Neural progenitor cell (in vitro differentiated cells): ENCODE results near the gene SLC37A1.

Experiments used
- EZH2 ChIP-seq: fragments of 200-600 bp; sonication (generic); IDR thresholded peaks from 2 replicates; pipeline ENCODE4 v1.6.1; 2017; ENCODE audit warnings: antibody characterized with exemption, mild to moderate bottlenecking, moderate library complexity
- EZH2phosphoT487 ChIP-seq: fragments of 200-600 bp; sonication (generic); IDR thresholded peaks from 2 replicates; pipeline ENCODE4 v1.6.1; 2017; ENCODE audit warnings: antibody characterized with exemption
- TF ChIP-seq, protein P1 (sequence below): fragments of 200-600 bp; sonication (generic); IDR thresholded peaks from 2 replicates; pipeline ENCODE4 v1.5.1; 2017; ENCODE audit warnings: antibody characterized with exemption, mild to moderate bottlenecking

DNA sequence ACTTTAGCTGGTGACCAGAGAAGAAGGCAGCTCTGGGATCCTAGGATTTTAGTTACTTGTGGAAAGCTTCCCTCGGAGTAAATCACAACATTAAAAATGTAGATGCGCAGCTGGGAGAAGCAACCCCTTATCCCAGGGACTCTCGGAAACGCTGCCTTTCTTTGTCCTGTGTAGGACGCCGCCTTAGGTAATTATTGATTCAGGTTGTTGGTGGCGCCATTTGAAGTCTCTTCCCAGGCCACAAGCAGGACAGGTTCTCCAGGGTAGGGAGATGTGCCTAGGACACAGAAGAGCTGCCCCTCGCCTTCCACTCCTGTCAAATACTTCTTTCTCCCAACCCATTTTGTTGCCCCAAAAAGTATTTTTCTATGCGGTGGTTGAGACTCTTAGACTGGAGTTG, 10.3 kb downstream of the SLC37A1 start:
- TF ChIP-seq, protein P1, sequence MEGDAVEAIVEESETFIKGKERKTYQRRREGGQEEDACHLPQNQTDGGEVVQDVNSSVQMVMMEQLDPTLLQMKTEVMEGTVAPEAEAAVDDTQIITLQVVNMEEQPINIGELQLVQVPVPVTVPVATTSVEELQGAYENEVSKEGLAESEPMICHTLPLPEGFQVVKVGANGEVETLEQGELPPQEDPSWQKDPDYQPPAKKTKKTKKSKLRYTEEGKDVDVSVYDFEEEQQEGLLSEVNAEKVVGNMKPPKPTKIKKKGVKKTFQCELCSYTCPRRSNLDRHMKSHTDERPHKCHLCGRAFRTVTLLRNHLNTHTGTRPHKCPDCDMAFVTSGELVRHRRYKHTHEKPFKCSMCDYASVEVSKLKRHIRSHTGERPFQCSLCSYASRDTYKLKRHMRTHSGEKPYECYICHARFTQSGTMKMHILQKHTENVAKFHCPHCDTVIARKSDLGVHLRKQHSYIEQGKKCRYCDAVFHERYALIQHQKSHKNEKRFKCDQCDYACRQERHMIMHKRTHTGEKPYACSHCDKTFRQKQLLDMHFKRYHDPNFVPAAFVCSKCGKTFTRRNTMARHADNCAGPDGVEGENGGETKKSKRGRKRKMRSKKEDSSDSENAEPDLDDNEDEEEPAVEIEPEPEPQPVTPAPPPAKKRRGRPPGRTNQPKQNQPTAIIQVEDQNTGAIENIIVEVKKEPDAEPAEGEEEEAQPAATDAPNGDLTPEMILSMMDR = no peak
- TF ChIP-seq EZH2 (no peak), EZH2phosphoT487 (no peak)
